Stimulated activated CD4-positive, alpha-beta T cell treated with anti-CD3 and anti-CD28 coated beads, Interleukin-2, amount 100 ng/mL, for 24 hours (primary cell): ENCODE results near the gene LANCL1.
A peak's percentile ranks its signal among the peaks of the same experiment; 100 is the strongest.

Experiments used
- DNase-seq, 2 donors: peaks; one replicate each; pipeline ENCODE4 v3.0.0-alpha.2; 2020

Gene LANCL1, protein sequence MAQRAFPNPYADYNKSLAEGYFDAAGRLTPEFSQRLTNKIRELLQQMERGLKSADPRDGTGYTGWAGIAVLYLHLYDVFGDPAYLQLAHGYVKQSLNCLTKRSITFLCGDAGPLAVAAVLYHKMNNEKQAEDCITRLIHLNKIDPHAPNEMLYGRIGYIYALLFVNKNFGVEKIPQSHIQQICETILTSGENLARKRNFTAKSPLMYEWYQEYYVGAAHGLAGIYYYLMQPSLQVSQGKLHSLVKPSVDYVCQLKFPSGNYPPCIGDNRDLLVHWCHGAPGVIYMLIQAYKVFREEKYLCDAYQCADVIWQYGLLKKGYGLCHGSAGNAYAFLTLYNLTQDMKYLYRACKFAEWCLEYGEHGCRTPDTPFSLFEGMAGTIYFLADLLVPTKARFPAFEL

DNA sequence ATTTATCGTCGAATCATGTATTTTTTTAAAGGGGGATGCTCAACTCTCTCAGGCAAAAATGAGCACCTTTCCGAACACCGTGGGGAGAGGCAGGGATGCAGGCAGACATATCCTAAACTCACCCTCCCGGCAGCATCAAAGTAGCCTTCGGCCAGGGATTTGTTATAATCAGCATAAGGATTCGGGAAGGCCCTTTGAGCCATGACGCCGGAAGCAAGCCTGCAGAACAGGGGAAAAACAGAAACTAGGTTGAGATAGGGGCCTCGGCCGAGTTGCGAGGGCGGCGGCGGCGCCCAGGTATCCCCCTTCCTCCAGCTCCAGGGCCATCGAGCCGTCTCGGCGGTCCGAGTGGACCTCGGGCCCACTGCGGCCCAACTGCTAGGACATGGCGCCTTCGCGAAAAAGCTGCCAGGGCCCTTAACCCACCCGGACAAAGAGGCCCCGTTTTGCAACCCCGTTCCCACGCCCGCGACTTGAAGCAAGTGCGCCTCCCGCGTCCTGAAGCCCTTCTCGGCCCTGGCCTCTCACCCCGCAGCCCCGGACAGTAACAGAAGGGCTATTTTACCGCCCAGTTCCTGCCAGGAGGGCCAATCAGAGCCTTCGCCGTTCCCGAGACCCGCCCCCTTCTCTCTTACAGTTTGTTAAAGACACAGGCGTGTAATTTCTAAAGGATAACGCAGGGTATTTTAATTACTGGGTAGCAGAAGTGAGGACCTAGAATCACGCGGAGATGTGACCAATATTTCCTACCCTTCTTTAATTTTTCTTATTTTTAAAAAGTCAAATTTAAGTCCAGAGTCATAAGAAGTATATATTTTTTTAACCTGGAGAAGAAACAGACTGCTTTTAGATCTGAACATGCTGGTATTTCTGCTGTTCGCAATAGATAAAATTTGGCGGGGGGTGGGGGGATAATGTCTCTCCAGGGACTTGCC, at the start of gene LANCL1:
TSS of gene LANCL1 (minus strand) at position 566 of the 935 bp plus-strand sequence. CDS start at position 203, 363 bp downstream.
- DNase-seq = peak; percentile 82 to 85

DNA sequence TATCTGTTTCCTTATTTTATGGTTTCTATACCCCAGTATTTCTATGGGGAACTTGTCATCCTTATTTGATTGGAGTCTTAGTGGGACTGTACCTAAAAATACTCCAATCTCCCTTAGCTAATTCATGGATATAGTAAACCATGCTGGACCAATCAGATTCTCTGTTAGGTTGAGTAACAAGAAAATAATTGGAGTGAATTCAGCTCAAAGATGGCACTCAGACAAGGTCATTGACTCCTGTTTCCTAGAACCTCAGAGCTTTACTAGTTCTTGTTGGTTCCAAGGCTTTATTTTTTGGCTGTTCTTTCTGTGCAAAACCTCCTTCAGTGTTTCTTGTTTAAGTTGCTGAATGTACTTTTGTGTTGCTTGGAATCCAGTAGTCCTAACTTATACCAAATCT, 48.0 kb upstream of the LANCL1 start:
- no peak for DNase-seq

DNA sequence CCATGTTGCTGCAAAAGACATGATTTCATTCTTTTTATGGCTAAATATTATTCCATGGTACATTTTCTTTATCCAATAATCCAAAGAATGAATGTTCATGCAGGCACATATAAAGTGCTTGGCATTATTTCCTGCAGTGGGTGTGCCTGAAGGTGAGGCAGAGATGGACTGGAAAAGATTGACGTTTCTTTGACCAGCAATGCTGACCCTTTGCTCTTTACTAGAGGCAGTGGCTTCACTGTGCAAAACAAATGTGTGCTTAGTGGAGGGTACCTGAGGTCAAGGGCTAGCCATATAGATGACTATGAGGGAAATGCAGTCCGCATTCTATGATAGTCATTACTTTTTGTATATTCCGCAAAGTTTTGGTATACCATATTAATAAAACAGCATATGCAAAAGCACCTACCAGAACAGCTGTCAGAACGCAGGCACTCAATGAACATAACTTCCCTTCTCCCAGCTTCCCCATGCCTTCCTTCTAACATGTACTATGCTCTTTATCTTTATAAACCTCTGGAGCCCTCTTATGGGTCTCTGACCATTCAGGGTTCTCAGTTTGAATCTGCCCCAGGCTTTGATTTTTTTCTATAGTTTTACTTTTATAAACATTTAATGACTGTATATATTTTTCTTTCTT, 47.2 kb upstream of the LANCL1 start:
- DNase-seq = no peak

DNA sequence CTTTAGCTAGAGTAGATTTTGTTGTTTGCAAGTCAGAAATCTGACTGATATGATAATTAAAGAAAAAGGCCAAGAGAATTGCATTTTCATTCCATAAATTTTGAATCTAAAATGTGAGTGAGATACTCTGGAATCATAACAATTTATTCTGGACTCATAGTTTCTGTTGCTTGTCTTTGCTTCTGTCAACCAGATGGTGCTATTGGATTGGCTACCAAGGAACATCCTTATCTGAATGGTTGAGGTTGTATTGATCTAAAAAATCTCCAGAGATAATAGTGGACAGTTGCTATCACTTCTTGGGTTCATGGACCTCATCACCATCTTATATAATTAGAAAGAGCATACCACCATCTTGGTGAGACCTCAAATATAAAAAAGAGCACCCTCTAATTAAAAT, 45.8 kb upstream of the LANCL1 start:
- DNase-seq = no peak

DNA sequence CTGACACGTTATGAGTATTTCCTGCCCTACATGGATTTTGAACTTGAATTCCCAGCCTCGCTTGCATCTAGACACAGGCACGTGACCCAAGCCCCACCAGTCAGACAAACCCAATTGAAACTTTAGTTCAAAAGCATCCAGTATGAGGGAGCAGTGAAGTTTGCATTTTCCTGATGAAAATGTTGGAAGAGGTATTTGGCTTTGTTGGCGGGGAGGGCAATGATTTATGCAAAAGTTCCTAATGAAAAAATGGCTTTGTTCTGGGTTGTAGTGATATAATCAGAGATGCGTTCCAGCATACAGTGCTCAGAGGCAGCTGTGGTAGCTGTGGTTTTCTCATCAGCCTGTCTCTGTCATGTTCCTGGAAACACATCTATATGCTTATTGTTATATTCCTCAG, 43.0 kb upstream of the LANCL1 start:
- DNase-seq = no peak

DNA sequence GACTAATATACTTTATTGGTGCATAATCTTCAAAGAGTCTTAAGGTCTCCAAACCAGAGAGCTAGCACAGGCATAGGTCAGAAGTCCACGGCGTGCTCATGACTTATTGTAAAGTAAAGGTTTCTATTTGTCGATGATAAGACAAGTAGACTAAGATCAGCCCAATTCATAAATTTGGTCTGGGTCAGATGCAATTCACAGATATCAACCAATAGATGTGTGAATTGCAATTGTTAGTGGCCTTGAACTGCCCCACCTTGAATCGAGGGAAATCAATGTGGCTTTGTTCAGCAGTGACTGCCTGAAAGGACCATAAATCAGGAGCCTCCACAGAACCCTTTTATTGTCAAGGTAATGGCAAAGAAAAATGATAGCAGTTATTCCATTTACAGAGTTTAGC, 40.7 kb upstream of the LANCL1 start:
- no peak for DNase-seq

DNA sequence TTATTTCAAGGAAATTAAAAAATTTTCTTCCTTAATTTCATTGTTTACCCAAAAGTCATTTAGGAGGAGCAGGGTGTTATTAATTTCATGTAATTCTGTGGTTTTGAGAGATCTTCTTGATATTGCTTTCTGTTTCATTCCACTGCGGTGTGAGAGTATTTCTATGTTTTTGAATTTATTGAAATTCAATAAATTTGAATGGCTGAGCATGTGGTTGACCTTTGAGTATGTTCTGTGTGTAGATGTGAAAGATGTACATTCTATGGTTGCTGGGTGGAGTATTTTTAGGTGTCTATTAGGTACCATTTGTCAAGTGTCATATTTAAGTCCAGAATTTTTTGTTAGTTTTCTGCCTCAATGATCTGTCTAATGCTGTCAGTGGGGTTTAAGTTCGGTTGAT, 39.4 kb upstream of the LANCL1 start:
- DNase-seq = no peak

DNA sequence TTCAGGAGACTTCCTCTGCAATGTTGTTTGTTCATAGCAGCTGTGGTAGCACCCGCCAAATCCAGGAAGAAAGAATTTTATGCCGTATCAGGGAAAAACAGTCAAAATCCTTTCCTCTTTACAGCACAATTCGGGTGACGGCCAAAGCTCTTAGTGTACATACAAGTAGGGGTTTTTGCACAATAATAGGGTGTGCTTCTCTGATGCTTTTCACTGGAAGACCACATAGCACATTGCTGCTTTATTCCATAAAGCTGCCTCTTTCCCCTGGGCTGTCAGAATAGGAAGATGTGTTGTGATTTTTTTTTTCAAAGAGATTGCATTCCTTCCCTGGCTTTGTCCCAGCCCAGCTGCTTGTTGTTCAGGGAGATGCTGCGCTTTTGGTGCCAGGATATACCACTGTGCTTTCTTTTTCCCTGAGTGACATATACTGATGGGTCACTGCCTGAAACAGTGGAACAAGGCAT, 27.2 kb upstream of the LANCL1 start:
- no peak for DNase-seq

DNA sequence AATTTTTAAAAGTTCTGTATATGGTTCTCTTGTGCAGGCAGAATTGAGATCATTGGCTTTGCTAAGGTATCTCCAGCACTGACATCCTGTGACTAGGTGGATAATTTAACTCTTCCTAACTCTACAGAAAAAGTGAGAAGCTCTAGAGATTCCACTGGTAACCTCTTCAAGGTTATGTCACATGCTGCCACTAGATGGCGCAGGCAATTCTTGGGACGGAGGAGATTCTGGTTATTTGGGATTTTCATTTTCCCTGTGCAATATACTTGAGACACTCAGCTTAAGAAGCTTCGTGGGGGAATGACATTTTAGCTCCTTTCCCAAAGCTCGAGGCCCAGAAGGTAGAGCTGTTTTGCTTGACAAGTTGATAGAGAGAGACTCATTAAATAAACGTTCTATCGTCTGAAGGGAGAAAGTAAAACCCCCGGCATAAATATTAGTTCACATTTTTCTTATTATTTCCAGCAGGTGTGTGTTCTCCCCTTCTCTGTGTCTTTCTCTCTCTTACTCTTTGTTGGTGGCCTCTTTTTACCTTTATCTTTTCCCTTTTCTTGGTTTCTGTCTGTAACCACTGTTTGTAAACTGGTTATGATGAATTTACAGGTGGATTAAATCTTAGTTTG, 26.6 kb upstream of the LANCL1 start:
- DNase-seq = peak; percentile 30 to 40

DNA sequence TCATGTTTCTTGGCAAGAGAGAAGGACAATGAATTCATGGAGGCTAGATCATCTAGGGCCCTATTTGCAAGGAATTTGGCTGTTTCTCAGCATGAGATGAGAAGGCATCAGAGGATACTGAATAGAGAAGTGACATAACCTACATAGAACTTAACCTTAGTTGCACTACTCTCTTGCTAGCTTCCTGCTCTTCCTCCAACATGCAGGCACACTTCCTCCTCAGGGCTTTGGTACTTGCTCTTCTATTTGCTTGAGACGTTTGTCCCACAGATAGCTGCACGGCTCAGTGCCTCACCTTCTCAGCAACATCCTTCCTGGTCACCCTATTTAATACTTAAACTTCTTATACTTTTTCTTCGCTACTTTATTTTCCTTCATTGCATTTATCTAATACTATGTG, 20.0 kb upstream of the LANCL1 start:
- DNase-seq = no peak

DNA sequence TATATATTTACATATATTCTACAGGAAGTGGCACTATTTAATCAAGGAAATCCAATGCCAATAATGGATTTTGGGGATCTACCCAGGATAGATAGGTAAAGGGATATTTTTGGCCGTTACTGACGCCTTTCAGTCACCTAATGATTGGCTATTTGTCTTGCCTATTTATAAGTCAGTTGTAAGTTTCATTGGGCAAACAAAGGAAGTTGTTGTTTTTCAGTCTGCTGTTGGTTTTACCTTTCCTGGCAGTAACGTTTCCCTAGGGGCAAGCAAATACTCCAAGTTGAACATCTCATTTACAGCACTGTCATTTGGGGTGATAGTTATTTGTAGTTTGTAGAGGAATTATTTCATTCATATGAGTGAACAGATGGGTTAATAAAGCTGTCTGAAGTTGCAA, 17.0 kb upstream of the LANCL1 start:
- no peak for DNase-seq

DNA sequence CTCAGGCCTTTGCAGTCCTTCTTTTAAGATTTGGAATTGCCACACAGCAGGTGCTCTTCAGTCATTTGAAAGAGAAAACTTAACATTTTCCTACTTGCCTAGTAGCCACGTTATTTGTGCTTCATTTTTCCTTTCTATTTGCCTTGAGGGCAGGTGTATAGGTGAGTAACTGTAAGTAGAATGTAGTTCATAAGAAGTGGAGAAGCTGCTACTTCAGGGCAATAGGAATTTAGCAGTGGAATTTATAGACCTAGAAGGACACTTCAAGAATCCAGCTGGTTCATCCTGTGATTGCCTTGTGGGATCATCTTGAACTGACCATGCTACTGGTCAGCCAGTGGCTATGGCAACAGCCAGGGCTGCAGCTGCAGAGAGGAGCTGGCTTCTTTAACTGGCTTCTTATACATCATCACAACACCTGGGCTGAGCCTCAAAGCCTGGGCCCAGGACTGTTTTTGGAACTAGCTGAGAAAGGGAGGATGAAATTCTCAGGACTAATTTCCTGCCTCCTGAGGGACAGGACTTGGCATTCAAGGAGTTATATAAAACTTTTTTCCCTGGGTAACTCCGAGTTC, 5.1 kb upstream of the LANCL1 start:
- DNase-seq = no peak

DNA sequence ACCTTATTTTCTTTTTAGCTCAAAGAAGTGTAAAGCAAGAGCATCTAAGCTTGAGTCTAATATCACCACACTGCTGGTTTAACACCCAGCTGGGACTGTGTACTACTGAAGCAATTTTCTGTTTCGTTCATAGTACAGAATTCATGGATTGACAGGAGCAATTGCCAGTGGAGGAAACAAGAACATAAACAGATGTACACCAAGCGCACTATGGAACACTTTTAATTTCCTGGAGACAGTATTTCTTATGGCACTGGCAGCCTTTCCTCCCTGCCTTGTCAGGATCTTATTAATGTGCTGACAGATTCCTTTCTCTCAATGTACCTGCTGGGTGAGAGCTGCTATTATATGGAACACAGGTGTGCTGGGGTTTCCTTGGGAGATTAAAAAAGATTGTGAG, 4.2 kb upstream of the LANCL1 start:
- no peak for DNase-seq

DNA sequence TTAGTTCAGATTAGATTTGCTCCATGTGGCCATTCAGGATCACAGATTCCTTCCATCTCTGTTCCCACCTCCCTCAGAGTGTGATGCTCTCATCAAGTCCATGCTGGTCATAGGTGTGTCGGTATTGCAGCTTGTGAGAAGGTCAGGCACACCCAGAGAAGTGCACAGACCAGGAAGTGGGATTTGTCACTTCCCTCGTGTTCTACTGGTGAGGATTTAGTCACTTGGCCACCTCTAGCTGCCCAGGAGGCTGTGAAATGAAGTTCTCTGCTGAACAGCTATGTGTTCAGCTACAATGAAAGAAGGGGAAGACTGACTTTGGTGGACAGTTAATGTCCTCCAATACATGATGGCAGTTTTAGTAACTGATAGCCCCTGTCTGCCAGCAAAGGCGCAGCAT, 3.5 kb upstream of the LANCL1 start:
- DNase-seq = no peak

DNA sequence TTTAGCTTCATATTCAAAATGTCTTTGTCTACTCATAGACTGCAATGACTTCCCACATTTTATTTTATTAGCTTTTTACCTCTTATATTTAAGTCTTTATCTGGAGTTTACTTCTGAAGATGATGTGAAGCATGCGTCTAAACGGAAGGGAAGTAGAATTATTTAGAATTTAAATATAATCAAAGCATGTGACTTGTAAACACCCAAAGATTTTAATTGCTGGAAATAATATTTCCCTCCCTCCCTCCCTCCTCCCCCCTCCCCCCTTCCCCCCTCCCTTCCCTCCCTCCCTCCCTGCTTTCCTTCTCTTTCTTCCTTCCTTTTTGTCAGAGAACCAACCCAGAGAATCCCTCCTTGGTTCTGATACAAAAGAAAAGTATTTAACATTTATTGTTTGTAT, 2.1 kb upstream of the LANCL1 start:
- no peak for DNase-seq

DNA sequence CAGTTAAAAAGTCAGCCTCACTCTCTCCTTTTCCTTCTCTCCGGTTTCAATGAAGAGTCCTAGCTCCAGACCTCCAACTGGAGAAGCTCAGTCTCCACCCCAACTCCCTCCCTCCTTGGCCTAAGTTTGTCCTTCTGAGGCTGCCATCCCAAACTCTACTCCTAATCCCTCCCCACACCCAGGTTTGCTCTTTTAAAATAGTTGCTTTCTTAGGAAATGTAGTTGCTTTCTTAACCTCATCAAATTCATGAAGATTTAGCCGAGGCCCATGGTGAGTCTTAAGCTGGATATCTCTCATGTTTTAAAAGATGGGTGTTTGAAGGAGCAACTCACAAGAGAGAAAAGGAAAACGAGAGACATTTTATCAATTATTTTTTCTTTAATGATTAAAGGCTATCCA, 937 bp upstream of the LANCL1 start:
- DNase-seq = peak; percentile 5 to 27

DNA sequence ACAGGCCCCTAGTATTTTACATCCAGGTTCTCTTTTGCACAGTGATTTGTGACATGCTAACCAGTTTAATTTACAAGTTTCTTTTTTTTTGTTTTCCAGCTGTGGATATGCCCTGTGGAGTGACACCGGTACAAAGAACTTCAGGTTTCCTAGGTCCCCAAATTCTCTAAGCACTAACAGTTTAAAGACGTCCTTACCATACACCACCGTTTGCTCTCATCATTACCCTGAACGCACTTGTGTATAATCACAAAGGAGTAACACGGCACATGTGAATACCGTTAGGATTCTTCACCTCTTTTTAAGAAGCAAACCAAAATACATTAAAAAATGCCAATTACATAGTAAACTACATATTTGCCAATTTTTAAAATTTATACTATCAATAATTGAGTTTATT, 853 bp downstream of the LANCL1 start:
- no peak for DNase-seq

DNA sequence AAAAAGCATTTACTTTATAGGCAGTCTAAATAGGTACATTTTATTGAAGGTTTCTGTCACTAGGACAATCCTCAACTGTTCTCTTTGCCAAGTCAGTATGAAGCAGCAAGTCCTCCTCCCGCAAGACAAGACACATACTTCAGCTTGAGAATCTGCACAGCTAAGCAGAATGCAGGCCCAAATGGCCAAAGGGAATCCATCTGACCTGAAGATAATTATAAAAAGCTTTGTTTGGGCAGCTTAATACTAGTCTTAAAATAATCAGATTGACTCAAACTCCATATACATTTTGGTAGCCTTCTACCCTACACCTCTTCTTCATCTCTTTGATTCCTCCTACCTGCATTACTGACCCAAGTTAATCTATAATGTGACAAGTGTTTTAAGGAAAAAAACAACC, 1.8 kb downstream of the LANCL1 start:
- no peak for DNase-seq

DNA sequence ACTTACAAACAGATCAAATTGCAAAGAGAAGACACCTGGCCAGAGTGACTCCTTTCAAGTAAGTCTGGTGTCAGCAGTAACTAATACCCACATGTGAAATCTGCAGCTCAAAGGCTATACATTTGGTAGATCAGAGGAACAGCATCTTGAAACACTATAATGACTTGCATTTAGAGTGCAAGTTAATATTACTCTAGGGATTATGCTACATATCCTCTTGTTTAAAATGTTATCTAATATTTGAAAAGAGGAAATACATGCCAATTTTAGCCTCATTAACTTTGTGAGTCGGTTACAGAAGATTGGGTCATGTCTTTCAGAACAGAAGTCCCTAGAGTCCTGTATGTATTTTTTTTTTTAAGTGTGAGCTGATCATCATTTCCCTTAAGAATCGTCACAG, 15.2 kb downstream of the LANCL1 start:
- DNase-seq = no peak

DNA sequence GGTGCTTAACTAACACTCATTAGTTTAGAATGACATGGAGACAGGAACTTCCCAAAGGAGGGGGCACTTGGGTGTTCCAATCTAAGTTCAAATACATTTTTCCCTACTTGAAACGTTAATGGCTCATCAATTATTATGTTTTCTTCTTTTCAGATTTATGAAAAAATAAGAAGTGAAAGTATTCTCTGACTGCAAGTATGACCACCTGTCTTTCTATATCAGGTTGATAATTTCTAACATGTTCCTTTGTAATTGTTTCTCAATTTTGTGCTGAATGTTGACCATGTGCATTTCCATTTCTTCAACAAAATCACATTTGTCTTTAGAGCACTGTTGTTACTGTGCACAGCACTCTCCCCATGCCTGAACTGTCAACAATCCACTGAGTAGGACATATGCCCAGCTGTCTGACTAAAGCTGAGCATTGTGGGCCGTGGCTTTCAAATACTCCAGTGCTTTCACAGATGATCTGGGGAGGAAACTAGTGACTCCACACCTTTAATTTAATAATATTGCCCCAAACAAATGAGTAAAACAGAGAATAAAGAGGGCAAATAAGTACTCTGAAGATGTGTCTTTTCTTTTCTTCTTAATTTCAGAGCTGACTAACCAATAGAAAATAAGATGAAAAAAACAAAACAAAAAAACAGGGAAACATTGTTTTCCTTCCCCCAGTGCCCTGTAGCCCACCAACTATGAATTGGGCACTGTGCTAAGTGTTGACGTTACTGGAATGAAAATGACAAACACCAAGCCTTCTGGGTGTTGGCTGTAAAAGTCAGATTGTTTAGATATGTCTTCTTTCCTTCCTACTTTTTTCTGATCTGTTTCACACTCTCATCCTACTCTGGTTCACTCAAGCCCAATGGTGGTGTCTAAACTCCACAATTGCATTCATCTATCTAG, 16.0 kb downstream of the LANCL1 start:
- no peak for DNase-seq

DNA sequence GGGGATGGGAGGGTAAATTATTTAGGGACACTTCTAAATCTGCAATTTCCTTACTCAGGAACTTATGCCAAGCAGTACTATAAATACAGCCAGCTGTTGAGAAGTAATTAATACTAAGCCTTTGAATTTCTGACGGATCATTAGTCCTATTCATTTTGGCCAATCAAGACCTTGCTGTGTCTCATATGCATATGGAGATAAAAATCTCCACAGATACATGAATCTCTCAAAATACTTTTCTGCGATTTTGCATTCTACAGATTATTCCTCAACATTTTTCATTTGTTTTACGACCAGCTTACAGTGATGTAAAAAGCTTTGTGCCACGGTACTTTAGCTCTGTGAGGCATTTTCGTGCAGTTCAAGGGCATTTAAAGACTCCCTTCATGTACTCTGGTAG, 16.7 kb downstream of the LANCL1 start:
- DNase-seq = no peak

DNA sequence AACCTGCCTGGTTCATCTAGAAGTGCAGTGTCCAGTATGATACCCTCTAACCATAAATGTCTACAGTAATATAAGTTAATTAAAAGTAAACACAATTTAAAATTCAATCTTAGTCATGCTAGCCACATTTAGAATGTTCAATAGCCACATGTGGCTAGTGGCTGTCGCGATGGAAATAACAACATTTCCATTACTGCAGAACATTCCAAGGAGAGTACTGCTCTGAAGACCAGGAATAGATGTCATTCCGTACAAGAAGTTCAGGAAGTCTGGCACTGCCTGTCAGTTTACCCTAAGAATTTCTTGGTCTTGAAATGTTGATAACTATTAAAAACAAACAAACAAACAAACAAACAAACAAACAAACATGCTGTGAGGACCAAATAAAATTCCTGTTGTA, 17.2 kb downstream of the LANCL1 start:
- no peak for DNase-seq
